ENCODE results near the gene CD53. TPM values are rescaled to one million over a fixed set of nuclear protein-coding genes. Genes with fewer than 3 reads are reported as not detected.

The CD53 gene
- total and polyA plus RNA-seq, 2 donors (not counting 1 experiment from before 2014, with no cell fraction given) = not detected

DNA sequence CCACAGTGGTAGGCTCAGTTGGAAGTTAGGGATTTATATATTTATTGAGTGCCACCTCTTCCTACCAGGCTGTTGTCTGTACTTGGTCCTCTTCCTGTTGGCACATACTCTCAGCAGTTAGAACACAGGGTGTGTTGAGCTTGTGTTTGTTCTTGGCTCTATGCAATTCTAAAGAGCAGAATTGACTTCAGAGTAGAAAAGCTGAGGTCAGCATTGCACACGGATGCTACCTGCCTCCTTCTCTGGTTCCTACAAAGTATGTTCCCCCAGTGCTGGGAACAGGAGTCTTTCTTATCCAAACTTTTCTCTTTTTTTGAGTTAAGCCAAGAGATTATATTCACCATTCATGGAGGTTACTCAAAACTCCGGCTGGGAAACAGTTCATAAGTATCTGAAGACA, 16.5 kb upstream of the CD53 start:
- Histone ChIP-seq H3K36me3 (ENCODE audit: control insufficient read depth, insufficient read depth, low read length) (no peaks in the 10 kb centered on the region), H3K27ac (ENCODE audit: insufficient read depth, low read length) (no peak overlapping the region), H3K9me3 (ENCODE audit: control insufficient read depth, insufficient read depth, low read depth, low read length) (no peaks in the 10 kb centered on the region), H3K4me3 (replicated peaks in 1 of 4; ENCODE audit: control extremely low read depth in 1 of 4, insufficient read depth in 1 of 4, low read depth in 3 of 4, low read length in 4 of 4) (no peak overlapping the region), H3K4me1 (ENCODE audit: control insufficient read depth, extremely low read depth, insufficient read depth, low read length) (no peaks in the 10 kb centered on the region), H3K27me3 (ENCODE audit: control insufficient read depth, insufficient read depth, low read length) (no peaks in the 10 kb centered on the region), H2AFZ (ENCODE audit: low read length) (no peak overlapping the region), H4K20me1 (ENCODE audit: control insufficient read depth, extremely low read depth, insufficient read depth, low read length) (no peaks in the 10 kb centered on the region), H3K4me2 (ENCODE audit: extremely low read depth, insufficient read depth, low read length) (no peak overlapping the region), H3K79me2 (ENCODE audit: control insufficient read depth, insufficient read depth, low read length) (no peaks in the 10 kb centered on the region), H3K9ac (ENCODE audit: insufficient read depth, low read length) (no peak overlapping the region)
- DNase-seq (ENCODE audit: low read depth in 2 of 2) = no peak
- no peak for TF ChIP-seq EZH2 (IDR thresholded peaks at IDR 0.05; ENCODE audit: low read length, missing control alignments)
- TF ChIP-seq, protein P1, sequence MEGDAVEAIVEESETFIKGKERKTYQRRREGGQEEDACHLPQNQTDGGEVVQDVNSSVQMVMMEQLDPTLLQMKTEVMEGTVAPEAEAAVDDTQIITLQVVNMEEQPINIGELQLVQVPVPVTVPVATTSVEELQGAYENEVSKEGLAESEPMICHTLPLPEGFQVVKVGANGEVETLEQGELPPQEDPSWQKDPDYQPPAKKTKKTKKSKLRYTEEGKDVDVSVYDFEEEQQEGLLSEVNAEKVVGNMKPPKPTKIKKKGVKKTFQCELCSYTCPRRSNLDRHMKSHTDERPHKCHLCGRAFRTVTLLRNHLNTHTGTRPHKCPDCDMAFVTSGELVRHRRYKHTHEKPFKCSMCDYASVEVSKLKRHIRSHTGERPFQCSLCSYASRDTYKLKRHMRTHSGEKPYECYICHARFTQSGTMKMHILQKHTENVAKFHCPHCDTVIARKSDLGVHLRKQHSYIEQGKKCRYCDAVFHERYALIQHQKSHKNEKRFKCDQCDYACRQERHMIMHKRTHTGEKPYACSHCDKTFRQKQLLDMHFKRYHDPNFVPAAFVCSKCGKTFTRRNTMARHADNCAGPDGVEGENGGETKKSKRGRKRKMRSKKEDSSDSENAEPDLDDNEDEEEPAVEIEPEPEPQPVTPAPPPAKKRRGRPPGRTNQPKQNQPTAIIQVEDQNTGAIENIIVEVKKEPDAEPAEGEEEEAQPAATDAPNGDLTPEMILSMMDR (conservative IDR thresholded peaks at IDR 0.05 in 1 of 2, IDR thresholded peaks at IDR 0.05 in 1 of 2; ENCODE audit: low read depth in 1 of 2, low read length in 2 of 2) = no peak

DNA sequence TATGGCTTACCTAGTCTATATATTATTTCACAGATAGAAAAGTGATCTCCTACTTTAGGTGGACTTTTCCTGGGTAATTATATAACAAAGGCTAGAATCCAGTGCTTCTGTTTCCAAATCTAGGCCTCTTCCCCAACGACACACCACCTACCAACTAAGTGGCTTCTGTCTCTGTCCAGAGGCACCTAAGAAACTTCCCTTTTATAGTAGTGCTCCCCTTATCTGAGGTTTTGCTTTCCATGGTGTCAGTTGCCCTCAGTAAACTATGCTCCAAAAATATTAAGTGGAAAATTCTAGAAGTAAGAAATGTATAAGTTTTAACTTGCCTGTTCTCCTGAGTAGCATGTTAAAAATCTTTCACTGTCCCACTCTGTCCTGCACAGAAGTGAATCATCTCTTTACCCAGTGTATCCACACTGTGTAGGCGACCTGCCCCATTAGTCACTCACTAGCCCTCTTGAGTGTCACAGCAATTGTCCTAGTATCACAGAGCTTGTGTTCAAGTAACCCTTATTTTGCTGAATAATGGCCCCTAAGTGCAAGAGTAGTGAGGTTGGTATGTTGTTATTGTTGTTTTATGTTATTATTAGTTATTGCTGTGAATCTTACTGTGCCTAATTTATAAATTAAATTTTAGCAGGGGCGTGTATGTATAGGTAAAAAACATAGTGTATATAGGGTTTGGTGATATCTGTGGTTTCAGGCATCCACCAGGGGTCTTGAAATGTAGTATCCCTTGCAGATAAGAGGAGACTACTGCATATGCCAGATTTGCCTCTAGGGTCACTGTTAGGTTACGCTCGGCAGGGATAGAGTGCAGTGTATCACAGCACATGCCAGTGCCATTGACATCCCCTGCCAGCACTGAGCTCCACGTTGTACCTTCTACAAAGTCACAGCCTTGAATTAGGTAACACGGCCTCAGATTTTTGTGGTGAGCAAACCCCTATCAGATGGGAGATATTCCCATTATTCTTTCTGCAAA, 14.7 kb upstream of the CD53 start:
- TF ChIP-seq, protein P1 (conservative IDR thresholded peaks at IDR 0.05 in 1 of 2, IDR thresholded peaks at IDR 0.05 in 1 of 2; ENCODE audit: low read depth in 1 of 2, low read length in 2 of 2) = no peak
- no peak for TF ChIP-seq EZH2 (IDR thresholded peaks at IDR 0.05; ENCODE audit: low read length, missing control alignments)
- no peak for DNase-seq (ENCODE audit: low read depth in 2 of 2)

DNA sequence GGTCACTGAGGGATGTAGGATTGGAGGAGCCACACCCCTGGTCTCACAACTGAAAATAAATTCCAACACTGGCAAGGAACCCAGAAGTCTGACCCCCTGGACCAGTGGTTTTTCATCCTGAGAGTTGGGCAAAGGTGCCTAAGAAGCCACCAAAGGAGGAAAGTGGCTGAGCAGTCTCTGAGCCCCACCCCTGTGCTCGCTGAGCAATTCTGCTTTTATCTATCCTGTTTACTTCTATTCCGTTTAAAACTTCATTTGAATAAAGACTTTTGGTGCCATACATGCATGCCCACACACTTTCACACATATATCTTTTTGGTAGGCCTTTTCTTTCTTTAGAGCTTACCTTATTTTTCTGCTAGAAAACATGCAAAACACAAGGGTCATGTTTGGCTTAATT, 13.9 kb upstream of the CD53 start:
- Histone ChIP-seq H3K4me3 (replicated peaks in 1 of 4; ENCODE audit: control extremely low read depth in 1 of 4, insufficient read depth in 1 of 4, low read depth in 3 of 4, low read length in 4 of 4) (no peak overlapping the region), H2AFZ (ENCODE audit: low read length) (no peak overlapping the region), H3K4me2 (ENCODE audit: extremely low read depth, insufficient read depth, low read length) (no peak overlapping the region), H3K79me2 (ENCODE audit: control insufficient read depth, insufficient read depth, low read length) (no peaks in the 10 kb centered on the region), H3K9ac (ENCODE audit: insufficient read depth, low read length) (no peak overlapping the region), H3K27ac (ENCODE audit: insufficient read depth, low read length) (no peak overlapping the region), H3K4me1 (ENCODE audit: control insufficient read depth, extremely low read depth, insufficient read depth, low read length) (no peaks in the 10 kb centered on the region), H3K36me3 (ENCODE audit: control insufficient read depth, insufficient read depth, low read length) (no peaks in the 10 kb centered on the region), H3K27me3 (ENCODE audit: control insufficient read depth, insufficient read depth, low read length) (no peaks in the 10 kb centered on the region), H4K20me1 (ENCODE audit: control insufficient read depth, extremely low read depth, insufficient read depth, low read length) (no peaks in the 10 kb centered on the region), H3K9me3 (ENCODE audit: control insufficient read depth, insufficient read depth, low read depth, low read length) (no peaks in the 10 kb centered on the region)
- TF ChIP-seq, protein P1 (conservative IDR thresholded peaks at IDR 0.05 in 1 of 2, IDR thresholded peaks at IDR 0.05 in 1 of 2; ENCODE audit: low read depth in 1 of 2, low read length in 2 of 2) = no peak
- no peak for TF ChIP-seq EZH2 (IDR thresholded peaks at IDR 0.05; ENCODE audit: low read length, missing control alignments)
- no peak for DNase-seq (ENCODE audit: low read depth in 2 of 2)

More for the DNA sequence above, 14.7 kb upstream of the CD53 start:
- Histone ChIP-seq H3K9ac (ENCODE audit: insufficient read depth, low read length) (no peak overlapping the region), H4K20me1 (ENCODE audit: control insufficient read depth, extremely low read depth, insufficient read depth, low read length) (no peaks in the 10 kb centered on the region), H3K9me3 (ENCODE audit: control insufficient read depth, insufficient read depth, low read depth, low read length) (no peaks in the 10 kb centered on the region), H3K27ac (ENCODE audit: insufficient read depth, low read length) (no peak overlapping the region), H3K4me3 (replicated peaks in 1 of 4; ENCODE audit: control extremely low read depth in 1 of 4, insufficient read depth in 1 of 4, low read depth in 3 of 4, low read length in 4 of 4) (no peak overlapping the region), H3K36me3 (ENCODE audit: control insufficient read depth, insufficient read depth, low read length) (no peaks in the 10 kb centered on the region), H3K79me2 (ENCODE audit: control insufficient read depth, insufficient read depth, low read length) (no peaks in the 10 kb centered on the region), H3K4me1 (ENCODE audit: control insufficient read depth, extremely low read depth, insufficient read depth, low read length) (no peaks in the 10 kb centered on the region), H2AFZ (ENCODE audit: low read length) (no peak overlapping the region), H3K27me3 (ENCODE audit: control insufficient read depth, insufficient read depth, low read length) (no peaks in the 10 kb centered on the region), H3K4me2 (ENCODE audit: extremely low read depth, insufficient read depth, low read length) (no peak overlapping the region)
